HL-60 (cell line): ENCODE data around the gene BIRC7.

ENCODE experiments used
- POLR2AphosphoS5 ChIP-seq: IDR thresholded peaks from 2 replicates; pipeline ENCODE4 v1.6.1; 2012; ENCODE audit warnings: low read depth
- TF ChIP-seq, protein P1 (sequence below): IDR thresholded peaks from one replicate; pipeline ENCODE4 v1.5.1; 2011; ENCODE audit warnings: low read length, control low read depth, inconsistent platforms; ENCODE audit not compliant: insufficient read depth
- TF ChIP-seq, protein P2 (sequence below): IDR thresholded peaks from 2 replicates; pipeline ENCODE4 v1.6.1; 2012; ENCODE audit warnings: low read depth; ENCODE audit not compliant: insufficient replicate concordance

DNA sequence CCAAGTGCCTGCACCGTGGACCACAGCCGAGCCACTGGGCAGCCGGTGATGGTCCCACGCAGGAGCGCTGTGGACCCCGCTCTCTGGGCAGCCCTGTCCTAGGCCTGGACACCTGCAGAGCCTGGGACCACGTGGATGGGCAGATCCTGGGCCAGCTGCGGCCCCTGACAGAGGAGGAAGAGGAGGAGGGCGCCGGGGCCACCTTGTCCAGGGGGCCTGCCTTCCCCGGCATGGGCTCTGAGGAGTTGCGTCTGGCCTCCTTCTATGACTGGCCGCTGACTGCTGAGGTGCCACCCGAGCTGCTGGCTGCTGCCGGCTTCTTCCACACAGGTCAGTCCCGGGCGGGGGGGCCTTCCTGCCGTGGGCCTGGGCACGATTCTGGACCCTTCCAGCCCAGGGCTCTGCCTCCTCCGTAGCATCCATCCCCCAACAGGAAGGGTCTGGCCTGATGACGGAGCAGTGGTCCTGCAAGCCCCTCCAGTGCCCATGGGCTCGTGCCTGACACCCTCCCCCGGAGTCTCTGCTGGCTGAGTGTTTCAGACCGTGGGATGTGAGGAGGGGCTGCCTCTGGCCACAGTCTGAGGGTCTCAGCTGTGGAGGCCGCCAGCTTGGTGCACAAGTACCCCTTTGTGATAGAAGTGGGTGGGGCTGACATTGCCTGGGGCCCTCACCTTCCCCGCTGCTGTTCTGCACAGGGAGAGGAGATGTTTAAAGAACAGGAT lies 572 bp downstream of the BIRC7 start:
- TF ChIP-seq, protein P1, sequence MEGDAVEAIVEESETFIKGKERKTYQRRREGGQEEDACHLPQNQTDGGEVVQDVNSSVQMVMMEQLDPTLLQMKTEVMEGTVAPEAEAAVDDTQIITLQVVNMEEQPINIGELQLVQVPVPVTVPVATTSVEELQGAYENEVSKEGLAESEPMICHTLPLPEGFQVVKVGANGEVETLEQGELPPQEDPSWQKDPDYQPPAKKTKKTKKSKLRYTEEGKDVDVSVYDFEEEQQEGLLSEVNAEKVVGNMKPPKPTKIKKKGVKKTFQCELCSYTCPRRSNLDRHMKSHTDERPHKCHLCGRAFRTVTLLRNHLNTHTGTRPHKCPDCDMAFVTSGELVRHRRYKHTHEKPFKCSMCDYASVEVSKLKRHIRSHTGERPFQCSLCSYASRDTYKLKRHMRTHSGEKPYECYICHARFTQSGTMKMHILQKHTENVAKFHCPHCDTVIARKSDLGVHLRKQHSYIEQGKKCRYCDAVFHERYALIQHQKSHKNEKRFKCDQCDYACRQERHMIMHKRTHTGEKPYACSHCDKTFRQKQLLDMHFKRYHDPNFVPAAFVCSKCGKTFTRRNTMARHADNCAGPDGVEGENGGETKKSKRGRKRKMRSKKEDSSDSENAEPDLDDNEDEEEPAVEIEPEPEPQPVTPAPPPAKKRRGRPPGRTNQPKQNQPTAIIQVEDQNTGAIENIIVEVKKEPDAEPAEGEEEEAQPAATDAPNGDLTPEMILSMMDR, result no peak
- no peak for TF ChIP-seq POLR2AphosphoS5
- TF ChIP-seq, protein P2, sequence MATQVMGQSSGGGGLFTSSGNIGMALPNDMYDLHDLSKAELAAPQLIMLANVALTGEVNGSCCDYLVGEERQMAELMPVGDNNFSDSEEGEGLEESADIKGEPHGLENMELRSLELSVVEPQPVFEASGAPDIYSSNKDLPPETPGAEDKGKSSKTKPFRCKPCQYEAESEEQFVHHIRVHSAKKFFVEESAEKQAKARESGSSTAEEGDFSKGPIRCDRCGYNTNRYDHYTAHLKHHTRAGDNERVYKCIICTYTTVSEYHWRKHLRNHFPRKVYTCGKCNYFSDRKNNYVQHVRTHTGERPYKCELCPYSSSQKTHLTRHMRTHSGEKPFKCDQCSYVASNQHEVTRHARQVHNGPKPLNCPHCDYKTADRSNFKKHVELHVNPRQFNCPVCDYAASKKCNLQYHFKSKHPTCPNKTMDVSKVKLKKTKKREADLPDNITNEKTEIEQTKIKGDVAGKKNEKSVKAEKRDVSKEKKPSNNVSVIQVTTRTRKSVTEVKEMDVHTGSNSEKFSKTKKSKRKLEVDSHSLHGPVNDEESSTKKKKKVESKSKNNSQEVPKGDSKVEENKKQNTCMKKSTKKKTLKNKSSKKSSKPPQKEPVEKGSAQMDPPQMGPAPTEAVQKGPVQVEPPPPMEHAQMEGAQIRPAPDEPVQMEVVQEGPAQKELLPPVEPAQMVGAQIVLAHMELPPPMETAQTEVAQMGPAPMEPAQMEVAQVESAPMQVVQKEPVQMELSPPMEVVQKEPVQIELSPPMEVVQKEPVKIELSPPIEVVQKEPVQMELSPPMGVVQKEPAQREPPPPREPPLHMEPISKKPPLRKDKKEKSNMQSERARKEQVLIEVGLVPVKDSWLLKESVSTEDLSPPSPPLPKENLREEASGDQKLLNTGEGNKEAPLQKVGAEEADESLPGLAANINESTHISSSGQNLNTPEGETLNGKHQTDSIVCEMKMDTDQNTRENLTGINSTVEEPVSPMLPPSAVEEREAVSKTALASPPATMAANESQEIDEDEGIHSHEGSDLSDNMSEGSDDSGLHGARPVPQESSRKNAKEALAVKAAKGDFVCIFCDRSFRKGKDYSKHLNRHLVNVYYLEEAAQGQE, result no peak
